PFSK-1 (cell line): ENCODE data around the gene RYR3.

ENCODE experiments used
- POLR2AphosphoS5 ChIP-seq: IDR thresholded peaks from 2 replicates; pipeline ENCODE4 v1.6.1; 2012; ENCODE audit warnings: low read depth, mild to moderate bottlenecking, control low read depth, low read length, moderate library complexity
- TAF1 ChIP-seq: IDR thresholded peaks from 2 replicates; pipeline ENCODE4 v1.6.1; 2012; ENCODE audit warnings: low read length, control low read depth, borderline replicate concordance; ENCODE audit not compliant: insufficient read depth
- TF ChIP-seq, protein P1 (sequence below), 2 experiments: IDR thresholded peaks; 2 replicates each; pipeline versions ENCODE4 v1.6.1 to v1.8.0; 2011 to 2012; ENCODE audit warnings: low read depth in 2 of 2, low read length in 2 of 2, control low read depth in 1 of 2, inconsistent platforms in 1 of 2, mild to moderate bottlenecking in 1 of 2, moderate library complexity in 1 of 2; ENCODE audit not compliant: insufficient read depth in 1 of 2

DNA sequence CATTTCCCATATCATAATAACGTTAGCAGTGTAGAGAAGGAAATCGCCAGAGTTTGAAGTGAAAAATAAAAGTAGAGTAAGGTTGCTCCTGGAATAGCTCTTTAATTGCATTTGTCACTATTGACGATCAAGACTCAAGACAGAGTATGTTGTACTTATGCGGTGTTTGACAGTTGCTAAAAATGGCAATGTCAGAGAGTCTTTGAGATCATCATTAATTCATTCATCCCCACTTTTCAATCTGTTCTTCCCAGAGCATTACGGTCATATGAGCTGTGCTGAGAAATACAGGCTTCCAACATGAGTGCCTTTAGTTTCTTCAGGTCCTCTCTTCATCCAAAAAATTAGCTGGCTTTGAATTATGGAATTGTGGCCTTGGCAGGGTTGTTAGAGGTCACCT is 483.7 kb downstream of the RYR3 start:
- no peak for TF ChIP-seq POLR2AphosphoS5
- no peak for TF ChIP-seq TAF1
- TF ChIP-seq, protein P1, sequence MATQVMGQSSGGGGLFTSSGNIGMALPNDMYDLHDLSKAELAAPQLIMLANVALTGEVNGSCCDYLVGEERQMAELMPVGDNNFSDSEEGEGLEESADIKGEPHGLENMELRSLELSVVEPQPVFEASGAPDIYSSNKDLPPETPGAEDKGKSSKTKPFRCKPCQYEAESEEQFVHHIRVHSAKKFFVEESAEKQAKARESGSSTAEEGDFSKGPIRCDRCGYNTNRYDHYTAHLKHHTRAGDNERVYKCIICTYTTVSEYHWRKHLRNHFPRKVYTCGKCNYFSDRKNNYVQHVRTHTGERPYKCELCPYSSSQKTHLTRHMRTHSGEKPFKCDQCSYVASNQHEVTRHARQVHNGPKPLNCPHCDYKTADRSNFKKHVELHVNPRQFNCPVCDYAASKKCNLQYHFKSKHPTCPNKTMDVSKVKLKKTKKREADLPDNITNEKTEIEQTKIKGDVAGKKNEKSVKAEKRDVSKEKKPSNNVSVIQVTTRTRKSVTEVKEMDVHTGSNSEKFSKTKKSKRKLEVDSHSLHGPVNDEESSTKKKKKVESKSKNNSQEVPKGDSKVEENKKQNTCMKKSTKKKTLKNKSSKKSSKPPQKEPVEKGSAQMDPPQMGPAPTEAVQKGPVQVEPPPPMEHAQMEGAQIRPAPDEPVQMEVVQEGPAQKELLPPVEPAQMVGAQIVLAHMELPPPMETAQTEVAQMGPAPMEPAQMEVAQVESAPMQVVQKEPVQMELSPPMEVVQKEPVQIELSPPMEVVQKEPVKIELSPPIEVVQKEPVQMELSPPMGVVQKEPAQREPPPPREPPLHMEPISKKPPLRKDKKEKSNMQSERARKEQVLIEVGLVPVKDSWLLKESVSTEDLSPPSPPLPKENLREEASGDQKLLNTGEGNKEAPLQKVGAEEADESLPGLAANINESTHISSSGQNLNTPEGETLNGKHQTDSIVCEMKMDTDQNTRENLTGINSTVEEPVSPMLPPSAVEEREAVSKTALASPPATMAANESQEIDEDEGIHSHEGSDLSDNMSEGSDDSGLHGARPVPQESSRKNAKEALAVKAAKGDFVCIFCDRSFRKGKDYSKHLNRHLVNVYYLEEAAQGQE (IDR thresholded peaks at IDR 0.05; ENCODE audit: insufficient read depth in 1 of 2, low read depth in 2 of 2, low read length in 2 of 2) = no peak
